ENCODE data around the gene SAP30L. TPM values are rescaled to one million over a fixed set of nuclear protein-coding genes. Genes with fewer than 3 reads are reported as not detected.

The SAP30L gene
- total RNA-seq, 3 donors from 2014 or later: 29.7 to 54.4 (median 43.7) TPM

DNA sequence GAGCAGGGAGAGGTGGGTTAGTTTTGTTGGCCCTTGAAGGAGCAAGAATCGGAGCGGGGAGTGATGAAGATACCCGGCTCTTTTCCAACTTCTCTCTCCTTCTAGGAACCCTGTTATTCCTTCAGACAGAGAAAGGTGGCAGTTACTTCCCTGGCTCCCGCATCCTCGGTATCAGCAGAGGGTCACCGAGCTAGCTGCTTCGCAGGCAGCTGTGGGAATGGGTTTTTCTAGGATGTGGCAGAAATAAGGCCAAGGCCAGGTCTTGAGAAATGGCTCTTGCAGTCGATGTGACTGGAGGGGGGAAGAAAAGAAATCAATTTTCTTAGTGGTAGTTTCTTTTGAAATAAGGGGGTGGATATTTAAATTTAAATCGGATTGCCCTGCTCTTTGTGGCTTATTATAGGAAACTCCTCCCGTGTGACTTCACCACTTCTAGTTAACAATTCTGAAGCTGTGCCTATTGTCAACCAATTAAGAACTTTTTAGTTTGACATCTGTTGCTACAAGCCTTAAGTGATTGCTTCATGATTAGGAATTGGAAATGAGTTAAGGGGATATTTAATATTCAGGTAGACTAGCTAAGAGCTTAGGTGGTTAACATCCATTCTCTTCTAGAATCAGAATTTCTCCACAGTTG lies 1.4 kb downstream of the SAP30L start:
- H3K9me3 ChIP-seq: no peaks in the 10 kb centered on the region
- H3K36me3 ChIP-seq: no peaks in the 10 kb centered on the region
- no peak for DNase-seq (ENCODE audit: low spot score in 2 of 2)
- TF ChIP-seq POLR2A (IDR thresholded peaks at IDR 0.05) (no peak), POLR2AphosphoS5 (IDR thresholded peaks at IDR 0.05) (no peak)
- TF ChIP-seq, protein P1, sequence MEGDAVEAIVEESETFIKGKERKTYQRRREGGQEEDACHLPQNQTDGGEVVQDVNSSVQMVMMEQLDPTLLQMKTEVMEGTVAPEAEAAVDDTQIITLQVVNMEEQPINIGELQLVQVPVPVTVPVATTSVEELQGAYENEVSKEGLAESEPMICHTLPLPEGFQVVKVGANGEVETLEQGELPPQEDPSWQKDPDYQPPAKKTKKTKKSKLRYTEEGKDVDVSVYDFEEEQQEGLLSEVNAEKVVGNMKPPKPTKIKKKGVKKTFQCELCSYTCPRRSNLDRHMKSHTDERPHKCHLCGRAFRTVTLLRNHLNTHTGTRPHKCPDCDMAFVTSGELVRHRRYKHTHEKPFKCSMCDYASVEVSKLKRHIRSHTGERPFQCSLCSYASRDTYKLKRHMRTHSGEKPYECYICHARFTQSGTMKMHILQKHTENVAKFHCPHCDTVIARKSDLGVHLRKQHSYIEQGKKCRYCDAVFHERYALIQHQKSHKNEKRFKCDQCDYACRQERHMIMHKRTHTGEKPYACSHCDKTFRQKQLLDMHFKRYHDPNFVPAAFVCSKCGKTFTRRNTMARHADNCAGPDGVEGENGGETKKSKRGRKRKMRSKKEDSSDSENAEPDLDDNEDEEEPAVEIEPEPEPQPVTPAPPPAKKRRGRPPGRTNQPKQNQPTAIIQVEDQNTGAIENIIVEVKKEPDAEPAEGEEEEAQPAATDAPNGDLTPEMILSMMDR (IDR thresholded peaks at IDR 0.05): no peak
- peak overlapping the region in 1 of 2 donors; percentile 87 for H3K27ac ChIP-seq
- H3K4me1 ChIP-seq: peaks cover 0 to 7% of the 10 kb centered on the region in 2 donors
- no peaks in the 10 kb centered on the region for H3K27me3 ChIP-seq
- intact Hi-C loops (cut with DNase I; ENCODE audit: low total_unique reads): no loop called here
- H3K4me3 ChIP-seq: peak overlapping the region; percentile 97 to 98 (median 98)

DNA sequence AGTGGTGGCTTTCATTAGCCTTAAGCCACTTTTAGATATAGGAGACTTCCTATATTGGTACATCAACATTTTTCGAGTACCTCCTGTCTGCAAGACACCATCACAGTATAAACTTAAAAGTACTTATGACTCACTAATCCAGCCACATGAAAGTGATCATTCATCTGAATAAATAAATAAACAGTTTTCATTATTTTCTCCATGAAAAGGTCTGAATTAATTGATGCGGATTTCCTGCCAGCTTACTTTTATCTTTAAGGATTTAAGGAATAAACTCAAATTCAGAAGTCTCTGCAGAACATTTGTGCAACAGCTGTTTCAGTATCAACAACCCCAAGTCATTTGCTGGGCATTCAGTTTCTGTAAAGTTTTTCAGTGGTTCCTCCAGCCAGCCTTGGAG lies 4.0 kb downstream of the SAP30L start:
- no peaks in the 10 kb centered on the region for H3K27me3 ChIP-seq
- TF ChIP-seq POLR2AphosphoS5 (IDR thresholded peaks at IDR 0.05) (no peak), POLR2A (IDR thresholded peaks at IDR 0.05) (no peak)
- TF ChIP-seq, protein P1 (IDR thresholded peaks at IDR 0.05): no peak
- no peaks in the 10 kb centered on the region for H3K9me3 ChIP-seq
- H3K4me1 ChIP-seq: peaks cover 0 to 7% of the 10 kb centered on the region in 2 donors
- H3K27ac ChIP-seq: no peak overlapping the region
- DNase-seq (ENCODE audit: low spot score in 2 of 2): no peak
- intact Hi-C loops (cut with DNase I; ENCODE audit: low total_unique reads): no loop called here
- H3K4me3 ChIP-seq: no peak overlapping the region
- H3K36me3 ChIP-seq: no peaks in the 10 kb centered on the region

DNA sequence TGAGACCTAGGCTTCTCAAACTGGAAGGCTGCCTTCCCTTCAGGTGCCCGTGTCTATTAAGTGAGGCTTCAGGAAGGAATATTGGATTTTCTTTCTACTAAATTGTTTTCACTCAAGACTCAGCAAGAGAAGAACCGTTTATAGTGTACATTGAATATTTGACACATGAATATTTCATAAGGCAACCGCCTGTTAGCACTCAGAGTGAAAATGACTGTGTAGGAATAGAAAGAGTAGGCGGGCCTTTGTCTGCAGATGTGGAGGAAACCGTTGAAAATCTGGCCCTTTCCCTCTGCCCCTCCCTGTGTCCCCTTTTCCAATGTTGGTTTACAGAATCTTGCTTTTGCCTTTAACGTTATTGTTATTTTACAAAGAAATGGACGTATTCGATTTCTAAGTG lies 6.2 kb downstream of the SAP30L start:
- Histone ChIP-seq H3K4me1 (peaks cover 0 to 7% of the 10 kb centered on the region in 2 donors), H3K9me3 (no peaks in the 10 kb centered on the region), H3K4me3 (no peak overlapping the region), H3K27me3 (no peaks in the 10 kb centered on the region), H3K27ac (no peak overlapping the region), H3K36me3 (peaks cover 5% of the 10 kb centered on the region)
- intact Hi-C loops (cut with DNase I; ENCODE audit: low total_unique reads): no loop called here
- no peak for DNase-seq (ENCODE audit: low spot score in 2 of 2)
- no peak for TF ChIP-seq POLR2A (IDR thresholded peaks at IDR 0.05)
- TF ChIP-seq POLR2AphosphoS5 (IDR thresholded peaks at IDR 0.05): no peak

DNA sequence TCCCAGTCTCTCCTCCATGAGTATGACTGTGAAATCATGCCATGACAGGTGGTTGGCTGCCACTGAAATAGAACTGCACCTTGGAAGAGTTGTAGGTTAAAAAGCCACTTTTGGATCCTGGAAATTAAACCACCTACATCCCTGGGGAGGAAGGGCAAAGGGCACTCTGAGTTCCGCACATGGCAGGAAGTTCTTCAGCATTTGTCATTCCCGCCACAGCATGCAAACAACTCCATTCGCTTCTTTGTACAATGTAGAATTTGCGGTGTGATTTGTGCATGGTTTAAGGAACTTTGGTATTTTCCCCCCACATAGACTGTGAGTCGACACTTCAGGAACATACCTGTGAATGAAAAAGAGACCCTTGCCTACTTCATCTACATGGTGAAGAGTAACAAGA lies 9.8 kb downstream of the SAP30L start:
- H3K27ac ChIP-seq: no peak overlapping the region
- H3K27me3 ChIP-seq: no peaks in the 10 kb centered on the region
- no peaks in the 10 kb centered on the region for H3K9me3 ChIP-seq
- peaks cover 5% of the 10 kb centered on the region for H3K36me3 ChIP-seq
- TF ChIP-seq, protein P1 (IDR thresholded peaks at IDR 0.05): no peak
- TF ChIP-seq POLR2AphosphoS5 (IDR thresholded peaks at IDR 0.05): no peak
- no peak for TF ChIP-seq POLR2A (IDR thresholded peaks at IDR 0.05)
- intact Hi-C loops (cut with DNase I; ENCODE audit: low total_unique reads): no loop called here
- no peaks in the 10 kb centered on the region for H3K4me1 ChIP-seq
- no peak overlapping the region for H3K4me3 ChIP-seq
- no peak for DNase-seq (ENCODE audit: low spot score in 2 of 2)

DNA sequence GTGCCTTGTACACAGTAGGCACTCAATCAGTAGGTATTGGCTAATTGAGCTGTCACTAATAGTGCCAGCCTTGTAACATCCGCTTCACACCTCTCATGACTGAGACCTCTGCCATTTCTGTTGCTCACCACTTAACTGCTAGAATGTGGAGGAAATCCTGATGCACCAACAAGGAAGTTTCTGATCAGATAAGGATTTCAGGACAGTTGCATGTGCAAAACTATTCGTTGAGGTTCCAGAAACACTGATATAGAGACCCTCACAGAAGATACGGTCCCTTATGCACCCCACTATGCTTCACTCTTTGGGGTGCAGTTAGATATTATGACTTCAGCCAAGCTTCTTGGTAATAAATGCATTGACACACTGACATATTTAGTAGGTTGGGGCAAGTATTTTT lies 10.7 kb downstream of the SAP30L start:
- Histone ChIP-seq H3K4me3 (no peak overlapping the region), H3K4me1 (no peaks in the 10 kb centered on the region), H3K27ac (no peak overlapping the region), H3K27me3 (no peaks in the 10 kb centered on the region), H3K9me3 (no peaks in the 10 kb centered on the region), H3K36me3 (peaks cover 5% of the 10 kb centered on the region)
- TF ChIP-seq POLR2AphosphoS5 (IDR thresholded peaks at IDR 0.05): no peak
- no peak for TF ChIP-seq POLR2A (IDR thresholded peaks at IDR 0.05)
- TF ChIP-seq, protein P1 (IDR thresholded peaks at IDR 0.05): no peak
- DNase-seq (ENCODE audit: low spot score in 2 of 2): no peak
- intact Hi-C loops (cut with DNase I; ENCODE audit: low total_unique reads): no loop called here

Measured in breast epithelium (tissue), 4 donors.